ENCODE measurements around the gene PIP4K2C. TPM values are rescaled to one million over a fixed set of nuclear protein-coding genes. Genes with fewer than 3 reads are reported as not detected.
"Not testable (repeated sequence)": the region's sequence is repeated elsewhere in the genome, so short reads cannot be mapped to it uniquely, and the experiment has no call there.

Gene PIP4K2C
- polyA plus RNA-seq, 1 donor = 43.4 TPM

GRCh38 chr12:57609101-57609780 lies 18.2 kb downstream of the PIP4K2C start:
- no peak for DNase-seq

- DNase-seq = no peak
Observed at GRCh38 chr12:57609781-57610553, 19.0 kb downstream of the PIP4K2C start.

- no peak for DNase-seq
Observed at GRCh38 chr12:57610554-57611107, 19.6 kb downstream of the PIP4K2C start.

- peak; percentile 75 for DNase-seq
Observed at GRCh38 chr12:57611108-57611826, 20.3 kb downstream of the PIP4K2C start, which contains the start of gene ARHGEF25. ARHGEF25 (plus strand) TSS chr12:57611435; CDS start chr12:57611895, 460 bp downstream.

GRCh38 chr12:57611827-57612710 lies 21.1 kb downstream of the PIP4K2C start:
- DNase-seq = no peak

GRCh38 chr12:57612711-57613426 lies 21.9 kb downstream of the PIP4K2C start:
- no peak for DNase-seq

- DNase-seq = no peak
Observed at GRCh38 chr12:57613427-57614109, 22.6 kb downstream of the PIP4K2C start.

- DNase-seq = no peak
Observed at GRCh38 chr12:57614178-57614947, 23.4 kb downstream of the PIP4K2C start.

GRCh38 chr12:57614948-57615500 lies 24.0 kb downstream of the PIP4K2C start:
- DNase-seq = no peak

- DNase-seq = no peak
Observed at GRCh38 chr12:57615637-57616036, 24.6 kb downstream of the PIP4K2C start.

- no peak for DNase-seq
Observed at GRCh38 chr12:57616383-57617101, 25.6 kb downstream of the PIP4K2C start.

GRCh38 chr12:57617942-57618341 lies 26.9 kb downstream of the PIP4K2C start:
- DNase-seq = no peak

- not testable (repeated sequence) for DNase-seq
Observed at GRCh38 chr12:57618431-57618830, 27.4 kb downstream of the PIP4K2C start.

- DNase-seq = no peak
Observed at GRCh38 chr12:57618966-57619433, 28.0 kb downstream of the PIP4K2C start.

GRCh38 chr12:57619434-57620244 lies 28.6 kb downstream of the PIP4K2C start:
- DNase-seq = no peak

- DNase-seq = no peak
Observed at GRCh38 chr12:57620245-57620935, 29.4 kb downstream of the PIP4K2C start.
